Ovary (tissue), 3 donors: ENCODE data around the gene IFITM1.
"Not testable (repeated sequence)": the region's sequence is repeated elsewhere in the genome, so short reads cannot be mapped to it uniquely, and the experiment has no call there.

ENCODE experiments used
- CTCF ChIP-seq, 3 donors: fragments of 450-650 bp in 2 of 3; fragments of 200-600 bp in 1 of 3; IDR thresholded peaks; one replicate each; pipeline versions ENCODE4 v1.5.1 to v1.8.0; 2016 to 2022; ENCODE audit warnings: antibody characterized with exemption in 3 of 3, mild to moderate bottlenecking in 1 of 3
- EP300 ChIP-seq: sonication (generic); formaldehyde crosslinking; IDR thresholded peaks from one replicate; pipeline ENCODE4 v1.6.1; 2017; ENCODE audit warnings: antibody characterized with exemption
- POLR2A ChIP-seq: fragments of 450-650 bp; IDR thresholded peaks from one replicate; pipeline ENCODE4 v1.6.1; 2017; ENCODE audit warnings: antibody characterized with exemption, mild to moderate bottlenecking, moderate library complexity
- donor health status: DM: no; HTN: no; CAD: no.

- TF ChIP-seq CTCF (IDR thresholded peaks at IDR 0.05); POLR2A; EP300: not testable (repeated sequence)
These were observed 2.7 kb upstream of the IFITM1 start for GRCh38 chr11:311013-311748.
